HG03457 (cell line): Measurements from ENCODE around the gene ZNF765.
"Not testable (repeated sequence)": the region's sequence is repeated elsewhere in the genome, so short reads cannot be mapped to it uniquely, and the experiment has no call there.

ENCODE experiments used
- ATAC-seq: cut with Tn5 transposase; IDR thresholded peaks from one replicate; pipeline ENCODE4 v1.9.1; 2021; ENCODE audit warnings: moderate number of reproducible peaks; ENCODE audit not compliant: unreplicated experiment

Gene ZNF765

GRCh38 chr19:53475470-53475869 is 80.5 kb downstream of the ZNF765 start:
- ATAC-seq: not testable (repeated sequence)
